Measurements from ENCODE around the gene KCNT2. TPM values are rescaled to one million over a fixed set of nuclear protein-coding genes. Genes with fewer than 3 reads are reported as not detected.

The KCNT2 gene
- total and polyA plus RNA-seq, 2 donors (not counting 3 experiments of a cell fraction or from before 2014, with no cell fraction given): 0.46 to 1.6 TPM

DNA sequence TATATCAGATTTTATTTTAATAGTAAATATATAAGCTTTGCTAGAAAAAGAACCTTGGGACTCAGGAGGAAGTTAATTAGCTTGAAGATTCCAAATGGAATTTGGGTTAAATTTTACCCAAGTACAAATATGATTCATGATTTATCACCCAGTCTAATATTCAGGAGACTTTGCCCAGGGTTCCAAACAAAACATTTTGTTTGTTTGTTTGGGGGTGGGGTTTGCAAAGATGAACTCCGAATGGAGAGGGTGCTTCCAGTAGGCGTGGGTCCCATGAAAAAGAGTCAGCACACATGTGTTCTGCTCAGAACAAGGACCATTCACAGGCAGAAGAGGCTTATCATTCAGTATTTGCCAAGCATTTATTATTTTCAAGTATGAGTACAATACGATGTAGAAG lies 23.5 kb downstream of the KCNT2 start:
- POLR2A ChIA-PET: no interaction called here
- BruUV-seq (replicated peaks): no TSS peak
- Histone ChIP-seq H3K9ac (replicated peaks; ENCODE audit: extremely low read depth, insufficient read depth, low read length) (no peak overlapping the region), H4K20me1 (replicated peaks; ENCODE audit: control insufficient read depth, extremely low read depth, insufficient read depth, low read length) (no peaks in the 10 kb centered on the region), H3K4me3 (replicated peaks in 1 of 3; ENCODE audit: insufficient read depth in 1 of 3, low read depth in 1 of 3, low read length in 3 of 3) (no peak overlapping the region), H3K79me2 (ENCODE audit: control insufficient read depth, insufficient read depth, low read length) (no peaks in the 10 kb centered on the region), H3K36me3 (ENCODE audit: control insufficient read depth in 2 of 2, extremely low read depth in 1 of 2, insufficient read depth in 2 of 2, low read length in 2 of 2) (no peaks in the 10 kb centered on the region), H3K4me2 (ENCODE audit: insufficient read depth, low read length) (no peak overlapping the region), H3K4me1 (ENCODE audit: control insufficient read depth, extremely low read depth, insufficient read depth, low read length) (no peaks in the 10 kb centered on the region), H2AFZ (ENCODE audit: low read depth, low read length) (no peak overlapping the region), H3K27ac (ENCODE audit: insufficient read depth, low read depth, low read length) (no peak overlapping the region), H3K27me3 (ENCODE audit: control insufficient read depth in 2 of 2, insufficient read depth in 2 of 2, low read length in 2 of 2) (no peaks in the 10 kb centered on the region), H3K9me1 (replicated peaks; ENCODE audit: control insufficient read depth, extremely low read depth, insufficient read depth, low read length) (no peaks in the 10 kb centered on the region), H3K9me3 (replicated peaks; ENCODE audit: control insufficient read depth, insufficient read depth, low read length) (no peaks in the 10 kb centered on the region)
- intact Hi-C loops (cut with micrococcal nuclease) (no loop called here), dilution Hi-C loops (cut with MboI; ENCODE audit: extremely low pct_ligation_motif_present, low sequenced_read_pairs) (no loop called here)
- CTCF ChIA-PET: interaction anchor here (1.0 to 1.8 kb wide), 2 partner anchors 11 to 436 kb away, joined by 4 read pairs; no protein-coding TSS in a partner anchor
- no peak for DNase-seq (ENCODE audit: low read depth, low spot score)
- TF ChIP-seq EZH2 (IDR thresholded peaks at IDR 0.05; ENCODE audit: borderline replicate concordance, low read depth, low read length, severe bottlenecking): no peak
- TF ChIP-seq MYC (IDR thresholded peaks at IDR 0.05; ENCODE audit: low read depth, low read length): no peak
- TF ChIP-seq GATA2 (IDR thresholded peaks at IDR 0.05; ENCODE audit: insufficient read depth, insufficient read length, low read depth, low read length): no peak
- no peak for TF ChIP-seq JUN (IDR thresholded peaks at IDR 0.05; ENCODE audit: borderline replicate concordance, insufficient read depth, insufficient read length, low read depth)
- TF ChIP-seq FOS (IDR thresholded peaks at IDR 0.05; ENCODE audit: borderline replicate concordance, insufficient read depth, low read length): no peak
- no peak for TF ChIP-seq POLR2AphosphoS5 (IDR thresholded peaks at IDR 0.05; ENCODE audit: insufficient read depth, low read depth, low read length)
- TF ChIP-seq, protein P1, sequence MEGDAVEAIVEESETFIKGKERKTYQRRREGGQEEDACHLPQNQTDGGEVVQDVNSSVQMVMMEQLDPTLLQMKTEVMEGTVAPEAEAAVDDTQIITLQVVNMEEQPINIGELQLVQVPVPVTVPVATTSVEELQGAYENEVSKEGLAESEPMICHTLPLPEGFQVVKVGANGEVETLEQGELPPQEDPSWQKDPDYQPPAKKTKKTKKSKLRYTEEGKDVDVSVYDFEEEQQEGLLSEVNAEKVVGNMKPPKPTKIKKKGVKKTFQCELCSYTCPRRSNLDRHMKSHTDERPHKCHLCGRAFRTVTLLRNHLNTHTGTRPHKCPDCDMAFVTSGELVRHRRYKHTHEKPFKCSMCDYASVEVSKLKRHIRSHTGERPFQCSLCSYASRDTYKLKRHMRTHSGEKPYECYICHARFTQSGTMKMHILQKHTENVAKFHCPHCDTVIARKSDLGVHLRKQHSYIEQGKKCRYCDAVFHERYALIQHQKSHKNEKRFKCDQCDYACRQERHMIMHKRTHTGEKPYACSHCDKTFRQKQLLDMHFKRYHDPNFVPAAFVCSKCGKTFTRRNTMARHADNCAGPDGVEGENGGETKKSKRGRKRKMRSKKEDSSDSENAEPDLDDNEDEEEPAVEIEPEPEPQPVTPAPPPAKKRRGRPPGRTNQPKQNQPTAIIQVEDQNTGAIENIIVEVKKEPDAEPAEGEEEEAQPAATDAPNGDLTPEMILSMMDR (IDR thresholded peaks at IDR 0.05; ENCODE audit: extremely low read depth in 1 of 2, insufficient read depth in 1 of 2, low read depth in 1 of 2, low read length in 2 of 2): no peak
- TF ChIP-seq, protein P2, sequence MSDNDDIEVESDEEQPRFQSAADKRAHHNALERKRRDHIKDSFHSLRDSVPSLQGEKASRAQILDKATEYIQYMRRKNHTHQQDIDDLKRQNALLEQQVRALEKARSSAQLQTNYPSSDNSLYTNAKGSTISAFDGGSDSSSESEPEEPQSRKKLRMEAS (IDR thresholded peaks at IDR 0.05; ENCODE audit: insufficient read depth, insufficient read length): no peak
- no peak for TF ChIP-seq POLR2A (IDR thresholded peaks at IDR 0.05; ENCODE audit: low read depth, low read length)
- FAIRE-seq: no peak
